ENCODE measurements around the gene NEMP2. TPM values are rescaled to one million over a fixed set of nuclear protein-coding genes. Genes with fewer than 3 reads are reported as not detected.
"Not testable (repeated sequence)": the region's sequence is repeated elsewhere in the genome, so short reads cannot be mapped to it uniquely, and the experiment has no call there.

The NEMP2 gene
- total RNA-seq, 1 experiment from 2014 or later = 16.9 TPM

DNA sequence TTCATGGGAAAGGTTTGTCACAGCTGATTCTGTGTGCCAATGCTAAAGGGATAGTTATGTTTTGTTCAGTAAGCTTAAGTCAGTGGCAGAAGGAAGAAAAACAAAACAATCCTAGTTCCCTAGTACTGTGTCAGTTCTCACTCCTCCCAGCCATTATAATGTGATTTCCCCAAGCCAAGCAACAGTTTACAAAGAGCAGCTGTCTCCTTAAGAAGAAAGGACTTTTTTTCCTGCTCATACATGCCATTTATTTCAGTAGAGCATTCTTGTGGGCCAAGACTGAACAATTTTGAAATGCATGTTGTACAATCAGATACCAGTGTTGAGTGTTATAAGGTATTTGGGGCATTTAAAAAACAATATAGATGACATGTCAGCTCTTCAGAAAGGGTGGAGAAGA is 52.1 kb downstream of the NEMP2 start:
- Histone ChIP-seq H3K9me3 (replicated peaks) (no peaks in the 10 kb centered on the region), H3K27ac (no peak overlapping the region), H3K36me3 (no peaks in the 10 kb centered on the region), H3K4me3 (no peak overlapping the region), H3K4me1 (replicated peaks) (no peaks in the 10 kb centered on the region), H3K27me3 (replicated peaks) (no peaks in the 10 kb centered on the region; the same call in 1 of the 2 replicates)
- DNase-seq (ENCODE audit: low read depth in 1 of 2, low spot score in 2 of 2) = no peak

DNA sequence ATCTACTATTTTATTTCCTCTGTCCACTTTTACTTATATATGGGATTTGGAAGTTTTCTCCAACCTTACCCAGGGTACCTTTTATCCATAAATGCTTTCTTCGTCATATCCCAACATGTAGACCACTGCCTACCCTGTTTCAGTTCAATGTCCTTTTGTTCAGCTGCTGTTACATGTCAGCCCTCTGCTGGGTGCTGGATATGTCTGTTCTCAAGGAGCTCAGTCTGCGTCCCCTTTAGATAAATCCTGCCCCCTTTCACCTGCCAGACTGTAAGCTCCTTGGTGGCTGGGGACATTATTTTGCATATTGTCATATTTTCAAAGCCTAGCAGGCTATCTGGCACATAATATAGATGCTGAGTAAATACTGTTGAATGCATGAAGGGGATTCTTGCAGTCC is 53.2 kb downstream of the NEMP2 start:
- H3K4me3 ChIP-seq = no peak overlapping the region
- no peaks in the 10 kb centered on the region for H3K9me3 ChIP-seq (replicated peaks)
- H3K4me1 ChIP-seq (replicated peaks) = no peaks in the 10 kb centered on the region
- no peak overlapping the region for H3K27ac ChIP-seq
- H3K27me3 ChIP-seq (replicated peaks) = no peaks in the 10 kb centered on the region; the same call in 1 of the 2 replicates
- no peaks in the 10 kb centered on the region for H3K36me3 ChIP-seq
- DNase-seq (ENCODE audit: low read depth in 1 of 2, low spot score in 2 of 2) = no peak

DNA sequence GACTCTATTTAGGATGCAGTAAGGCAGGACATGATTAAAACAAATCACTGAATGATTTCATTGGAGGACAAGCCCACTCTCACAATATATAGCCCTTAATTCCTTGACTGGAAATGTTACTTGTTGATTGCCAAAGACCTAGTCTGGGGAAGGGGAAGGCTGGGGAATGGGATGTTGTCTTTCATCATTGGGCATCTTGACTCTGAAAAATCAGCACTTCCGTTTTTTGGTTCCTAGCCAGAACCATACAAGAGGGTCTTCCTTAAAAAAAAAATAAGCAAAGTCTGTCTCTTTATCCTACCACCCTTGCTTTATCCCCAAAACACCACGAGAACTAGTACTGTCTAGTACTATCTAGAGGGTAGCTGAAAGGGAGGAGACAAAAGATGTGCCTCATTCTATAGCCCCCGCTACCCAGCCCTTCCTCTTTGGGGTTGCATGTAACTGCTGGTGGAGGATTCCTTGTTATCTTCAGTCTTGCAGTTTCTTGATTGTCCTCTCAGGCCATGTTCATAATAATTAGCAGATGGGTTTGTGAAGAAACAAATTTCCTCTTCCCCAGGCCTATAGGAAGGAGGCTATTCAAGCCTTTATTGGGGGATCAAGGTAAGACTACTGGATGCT is 55.8 kb downstream of the NEMP2 start:
- no peak for DNase-seq (ENCODE audit: low read depth in 1 of 2, low spot score in 2 of 2)
- no peak overlapping the region for H3K27ac ChIP-seq
- no peaks in the 10 kb centered on the region for H3K9me3 ChIP-seq (replicated peaks)
- no peaks in the 10 kb centered on the region for H3K4me1 ChIP-seq (replicated peaks)
- no peaks in the 10 kb centered on the region for H3K36me3 ChIP-seq
- no peaks in the 10 kb centered on the region for H3K27me3 ChIP-seq (replicated peaks)
- H3K4me3 ChIP-seq = no peak overlapping the region

DNA sequence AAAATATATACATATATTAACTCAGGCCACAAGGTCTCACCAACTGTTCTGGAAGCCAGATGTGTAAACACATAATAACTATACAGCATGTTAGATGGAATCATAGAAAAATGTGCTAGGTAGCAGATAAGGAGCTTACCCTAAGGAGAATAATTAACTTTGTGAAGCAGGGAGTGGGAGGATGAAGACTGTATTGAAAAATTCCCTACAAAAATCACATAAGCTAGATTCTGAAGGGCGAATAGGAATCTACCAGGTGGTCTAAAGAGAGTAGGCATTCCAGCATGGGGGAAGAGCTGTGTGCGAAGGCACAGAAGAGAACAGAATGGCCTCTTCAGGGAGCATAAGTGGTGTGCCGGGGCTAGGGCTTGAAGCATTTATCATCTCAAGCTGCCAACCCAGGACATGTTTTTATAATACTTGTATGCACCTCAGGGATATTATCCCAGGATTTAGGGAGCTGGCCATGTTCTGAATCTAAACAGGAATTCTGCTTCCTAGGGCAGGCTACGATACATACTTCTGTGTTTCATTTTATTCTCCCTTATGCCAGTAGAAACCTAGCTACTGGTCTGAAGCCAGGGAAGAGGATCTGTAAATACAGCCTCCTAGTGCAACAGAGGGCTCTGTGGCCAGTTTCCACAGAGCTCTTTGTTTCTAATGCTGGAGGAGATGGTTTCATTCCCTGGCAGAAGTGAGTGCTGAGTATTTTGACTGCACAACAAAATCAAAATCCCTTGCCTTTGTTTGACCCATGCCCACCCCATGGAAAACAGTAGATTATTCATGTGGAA is 56.7 kb downstream of the NEMP2 start:
- H3K27ac ChIP-seq = no peak overlapping the region
- H3K9me3 ChIP-seq (replicated peaks) = no peaks in the 10 kb centered on the region
- H3K27me3 ChIP-seq (replicated peaks) = no peaks in the 10 kb centered on the region
- no peak for DNase-seq (ENCODE audit: low read depth in 1 of 2, low spot score in 2 of 2)
- H3K4me3 ChIP-seq = no peak overlapping the region
- H3K4me1 ChIP-seq (replicated peaks) = no peaks in the 10 kb centered on the region
- no peaks in the 10 kb centered on the region for H3K36me3 ChIP-seq

DNA sequence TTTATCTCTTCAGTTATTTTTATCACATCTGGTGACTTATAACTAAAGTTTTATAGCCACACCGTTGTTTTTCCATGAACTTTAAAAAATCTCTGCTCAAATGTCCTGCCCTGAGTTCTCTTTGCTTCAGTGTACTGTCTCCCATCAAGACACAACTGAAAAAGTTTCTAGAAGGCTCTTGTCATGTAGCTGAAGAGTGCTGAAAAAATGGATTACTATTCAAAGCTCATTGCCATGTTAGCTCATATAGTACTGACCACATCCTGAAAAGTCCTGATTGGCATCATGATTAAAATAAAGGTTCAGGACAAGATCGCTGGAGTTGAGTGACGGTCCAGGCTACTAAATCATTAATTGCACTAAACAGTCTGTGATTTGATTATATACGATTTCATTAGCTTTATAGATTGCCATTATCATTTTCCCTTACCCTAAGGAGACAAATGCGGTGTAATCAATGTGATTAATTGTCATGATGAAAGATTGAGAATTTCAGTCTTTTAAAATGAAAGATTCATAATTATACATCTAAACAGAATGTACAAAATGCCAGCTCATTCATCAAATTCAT is 64.2 kb downstream of the NEMP2 start:
- Histone ChIP-seq H3K4me3 (no peak overlapping the region), H3K27ac (peak overlapping the region; percentile 69), H3K9me3 (replicated peaks) (no peaks in the 10 kb centered on the region), H3K27me3 (replicated peaks) (no peaks in the 10 kb centered on the region), H3K36me3 (no peaks in the 10 kb centered on the region; the same call in 1 of the 2 replicates), H3K4me1 (replicated peaks) (peaks cover 47% of the 10 kb centered on the region)
- no peak for DNase-seq (ENCODE audit: low read depth in 1 of 2, low spot score in 2 of 2)

DNA sequence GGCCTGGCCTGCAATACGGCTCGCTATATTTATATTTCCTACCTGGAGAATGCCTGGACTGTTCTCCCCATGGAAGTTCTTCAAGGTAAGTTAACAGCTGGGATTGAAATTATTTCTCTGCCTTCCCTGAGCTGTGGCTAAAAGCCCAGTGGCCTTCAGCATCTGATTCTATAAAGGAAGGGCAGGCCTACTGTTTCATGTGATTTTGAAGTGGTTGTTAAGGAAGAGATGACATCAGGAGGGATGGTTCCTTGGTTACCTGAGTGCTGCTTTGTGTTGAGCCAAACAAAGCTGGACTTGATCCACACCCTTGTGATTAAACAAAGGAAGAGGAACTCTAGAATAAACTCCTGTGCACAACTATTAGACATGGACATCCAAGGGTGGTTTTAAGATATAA is 64.8 kb downstream of the NEMP2 start:
- H3K27me3 ChIP-seq (replicated peaks) = no peaks in the 10 kb centered on the region
- H3K4me3 ChIP-seq = no peak overlapping the region
- peaks cover 52% of the 10 kb centered on the region for H3K4me1 ChIP-seq (replicated peaks)
- H3K27ac ChIP-seq = peak overlapping the region; percentile 69
- H3K36me3 ChIP-seq = no peaks in the 10 kb centered on the region; the same call in 1 of the 2 replicates
- no peaks in the 10 kb centered on the region for H3K9me3 ChIP-seq (replicated peaks)
- DNase-seq (ENCODE audit: low read depth in 1 of 2, low spot score in 2 of 2) = peak in 1 of 2 experiments; percentile 48

DNA sequence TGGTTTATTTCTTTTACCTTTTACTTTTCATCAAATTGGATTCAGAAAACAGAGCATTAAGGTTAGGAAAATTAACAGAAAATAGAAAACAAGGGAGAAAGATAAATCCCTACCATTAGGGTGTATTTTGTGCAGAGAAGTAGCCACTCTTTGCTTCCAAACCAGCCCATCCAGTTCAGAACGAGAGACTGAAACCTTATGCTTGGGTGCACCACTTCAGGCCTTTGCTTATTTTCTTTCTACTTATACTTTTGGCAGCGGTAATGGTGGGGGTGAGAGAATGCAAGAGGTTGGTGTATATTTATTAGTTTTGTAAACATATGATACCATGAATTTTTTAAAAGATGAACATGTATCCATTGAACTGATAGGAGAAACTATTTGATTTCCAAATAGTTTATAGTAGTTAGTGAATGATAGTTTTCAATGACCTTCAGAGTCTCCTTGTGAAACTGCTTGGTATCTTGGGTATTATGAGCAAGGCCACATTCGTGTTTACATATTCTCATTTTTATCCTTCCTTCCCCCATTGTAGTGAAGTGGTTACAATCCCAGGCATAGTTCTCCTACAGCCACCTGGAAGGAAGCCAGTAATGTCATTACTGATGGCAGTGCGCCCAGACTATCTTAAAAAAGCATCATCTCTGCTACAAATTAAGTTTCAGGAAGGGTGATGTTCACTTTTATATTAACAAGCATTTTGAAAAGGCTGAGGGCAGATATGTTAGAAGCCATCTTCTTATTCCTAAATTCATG is 65.5 kb downstream of the NEMP2 start:
- H3K4me3 ChIP-seq = no peak overlapping the region
- H3K27me3 ChIP-seq (replicated peaks) = no peaks in the 10 kb centered on the region
- peak; percentile 80 to 95 for DNase-seq (ENCODE audit: low read depth in 1 of 2, low spot score in 2 of 2)
- H3K27ac ChIP-seq = peak overlapping the region; percentile 69
- H3K36me3 ChIP-seq = no peaks in the 10 kb centered on the region; the same call in 1 of the 2 replicates
- H3K9me3 ChIP-seq (replicated peaks) = no peaks in the 10 kb centered on the region
- peaks cover 60% of the 10 kb centered on the region for H3K4me1 ChIP-seq (replicated peaks)

DNA sequence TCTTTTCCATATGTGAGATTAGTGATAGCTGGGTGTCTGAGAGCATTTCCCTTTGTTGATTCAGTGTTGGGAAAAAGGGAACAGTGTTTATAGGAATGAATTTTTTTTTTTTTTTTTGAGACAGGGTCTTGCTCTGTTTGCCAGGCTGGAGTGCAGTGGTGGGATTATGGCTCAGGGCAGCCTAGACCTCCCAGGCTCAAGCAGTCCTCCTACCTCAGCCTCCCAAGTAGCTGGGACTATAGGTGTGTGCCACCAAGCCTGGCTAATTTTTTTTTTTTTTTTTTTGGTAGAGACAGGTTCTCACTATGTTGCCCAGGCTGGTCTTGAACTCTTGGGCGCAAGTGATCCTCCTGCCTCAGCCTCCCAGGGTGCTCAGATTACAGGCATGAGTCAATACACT is 66.2 kb downstream of the NEMP2 start:
- H3K36me3 ChIP-seq; H3K4me3 ChIP-seq; H3K27me3 ChIP-seq (replicated peaks); DNase-seq (ENCODE audit: low read depth in 1 of 2, low spot score in 2 of 2); H3K9me3 ChIP-seq (replicated peaks): not testable (repeated sequence)
- H3K27ac ChIP-seq = peak overlapping the region; percentile 69
- H3K4me1 ChIP-seq (replicated peaks) = peaks cover 61% of the 10 kb centered on the region

DNA sequence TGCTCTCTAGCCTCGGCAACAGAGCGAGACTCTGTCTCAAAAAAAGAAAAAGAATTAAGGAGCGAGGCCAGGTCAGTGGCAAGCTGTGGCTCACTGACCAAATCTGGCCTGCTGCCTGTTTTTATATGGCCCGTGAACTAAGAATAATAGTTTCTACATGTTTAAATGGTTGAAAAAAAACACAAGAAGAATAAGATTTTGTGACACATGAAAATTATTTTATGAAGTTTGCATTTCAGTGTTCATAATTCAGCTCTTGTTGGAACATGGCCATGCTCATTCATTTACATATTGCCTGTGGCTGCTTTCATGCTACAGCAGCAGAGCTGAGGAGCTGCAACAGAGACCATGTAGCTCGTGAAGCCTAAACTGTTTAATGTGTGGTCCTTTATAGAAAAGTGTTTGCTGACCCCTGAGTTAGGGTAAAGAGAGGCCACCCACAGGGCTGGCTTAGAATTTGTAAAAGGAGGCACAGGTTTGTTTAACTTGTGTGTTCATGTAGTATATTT is 66.9 kb downstream of the NEMP2 start:
- no peaks in the 10 kb centered on the region for H3K9me3 ChIP-seq (replicated peaks)
- peak overlapping the region; percentile 69 for H3K27ac ChIP-seq
- peak; percentile 70 to 85 for DNase-seq (ENCODE audit: low read depth in 1 of 2, low spot score in 2 of 2)
- H3K36me3 ChIP-seq = no peaks in the 10 kb centered on the region; the same call in 1 of the 2 replicates
- H3K27me3 ChIP-seq (replicated peaks) = no peaks in the 10 kb centered on the region
- H3K4me1 ChIP-seq (replicated peaks) = peaks cover 61% of the 10 kb centered on the region
- H3K4me3 ChIP-seq = no peak overlapping the region

DNA sequence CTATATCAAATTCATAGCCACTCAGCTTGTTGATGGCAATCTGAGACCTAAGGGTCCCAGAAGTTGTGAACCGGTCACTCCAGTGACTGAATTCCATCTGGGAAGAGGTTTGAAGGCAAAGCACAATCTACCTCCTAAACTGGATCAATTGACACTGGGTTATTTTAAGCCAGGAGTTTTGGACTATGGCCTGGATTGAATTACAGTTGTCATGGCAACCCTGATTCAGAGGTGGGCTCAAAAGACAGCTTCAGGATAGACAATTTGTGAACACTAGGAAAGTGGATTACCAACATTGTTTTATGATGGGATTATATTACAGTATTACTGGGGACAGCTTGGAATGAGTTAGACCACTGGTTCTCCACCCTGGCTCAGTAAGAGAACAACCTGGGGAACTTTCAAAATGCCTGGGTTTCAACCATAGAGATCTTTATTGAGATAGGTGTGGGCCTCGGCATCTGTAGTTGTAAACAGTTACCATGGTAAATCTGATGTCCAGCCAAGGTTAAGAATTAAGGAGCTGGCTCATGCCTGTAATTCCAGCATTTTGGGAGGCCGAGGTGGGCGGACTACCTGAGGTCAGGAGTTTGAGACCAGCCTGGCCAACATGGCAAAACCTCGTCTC is 67.6 kb downstream of the NEMP2 start:
- H3K9me3 ChIP-seq (replicated peaks) = no peaks in the 10 kb centered on the region
- H3K27me3 ChIP-seq (replicated peaks) = no peaks in the 10 kb centered on the region
- H3K4me3 ChIP-seq = no peak overlapping the region
- DNase-seq (ENCODE audit: low read depth in 1 of 2, low spot score in 2 of 2) = peak in 1 of 2 experiments; percentile 34
- H3K4me1 ChIP-seq (replicated peaks) = peaks cover 61% of the 10 kb centered on the region
- peak overlapping the region; percentile 69 for H3K27ac ChIP-seq
- no peaks in the 10 kb centered on the region; the same call in 1 of the 2 replicates for H3K36me3 ChIP-seq

DNA sequence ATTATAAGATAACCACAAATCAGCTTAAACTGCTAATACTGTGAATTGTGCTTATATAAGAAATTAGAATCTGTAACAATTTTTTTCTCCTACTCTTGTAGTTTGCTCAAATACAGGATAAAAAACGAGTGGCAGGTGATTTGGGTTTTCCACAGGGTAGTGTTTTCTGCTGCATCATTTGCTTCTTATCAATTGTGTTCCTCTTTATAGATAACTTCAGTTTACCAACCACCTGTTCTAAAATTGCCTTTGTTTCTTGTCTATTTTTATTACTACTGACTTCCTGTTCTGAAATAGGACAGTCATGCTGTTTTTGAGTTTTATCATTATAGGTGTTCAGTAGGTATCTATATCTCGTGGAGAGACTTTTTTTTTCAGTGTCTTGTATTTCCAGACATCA is 69.5 kb downstream of the NEMP2 start:
- no peaks in the 10 kb centered on the region; the same call in 1 of the 2 replicates for H3K36me3 ChIP-seq
- H3K27me3 ChIP-seq (replicated peaks) = no peaks in the 10 kb centered on the region
- peaks cover 57% of the 10 kb centered on the region for H3K4me1 ChIP-seq (replicated peaks)
- H3K4me3 ChIP-seq = no peak overlapping the region
- H3K27ac ChIP-seq = no peak overlapping the region
- H3K9me3 ChIP-seq (replicated peaks) = no peaks in the 10 kb centered on the region
- DNase-seq (ENCODE audit: low read depth in 1 of 2, low spot score in 2 of 2) = no peak

DNA sequence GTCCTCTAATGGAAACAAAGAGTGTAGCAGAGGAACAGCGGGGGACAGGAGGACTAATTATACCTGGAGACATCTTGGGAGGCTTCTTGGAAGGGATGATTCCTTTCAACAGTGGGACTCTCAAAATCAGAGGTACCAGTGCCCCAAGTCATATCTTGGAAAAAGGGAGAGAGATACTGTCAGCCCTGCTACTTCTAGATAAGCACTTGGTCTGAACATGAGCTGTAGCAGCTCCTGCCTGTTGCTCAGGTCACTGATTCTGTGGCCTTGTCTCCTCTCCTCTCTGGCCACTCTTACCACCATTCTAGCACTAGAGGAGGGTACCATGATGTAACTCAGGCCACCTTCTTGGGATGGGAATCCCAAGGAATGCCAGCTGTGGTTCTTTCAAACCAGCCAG is 71.9 kb downstream of the NEMP2 start:
- no peaks in the 10 kb centered on the region for H3K27me3 ChIP-seq (replicated peaks)
- H3K4me1 ChIP-seq (replicated peaks) = peaks cover 32% of the 10 kb centered on the region
- no peak for DNase-seq (ENCODE audit: low read depth in 1 of 2, low spot score in 2 of 2)
- H3K27ac ChIP-seq = no peak overlapping the region
- H3K4me3 ChIP-seq = no peak overlapping the region
- H3K36me3 ChIP-seq = no peaks in the 10 kb centered on the region; the same call in 1 of the 2 replicates
- no peaks in the 10 kb centered on the region for H3K9me3 ChIP-seq (replicated peaks)

DNA sequence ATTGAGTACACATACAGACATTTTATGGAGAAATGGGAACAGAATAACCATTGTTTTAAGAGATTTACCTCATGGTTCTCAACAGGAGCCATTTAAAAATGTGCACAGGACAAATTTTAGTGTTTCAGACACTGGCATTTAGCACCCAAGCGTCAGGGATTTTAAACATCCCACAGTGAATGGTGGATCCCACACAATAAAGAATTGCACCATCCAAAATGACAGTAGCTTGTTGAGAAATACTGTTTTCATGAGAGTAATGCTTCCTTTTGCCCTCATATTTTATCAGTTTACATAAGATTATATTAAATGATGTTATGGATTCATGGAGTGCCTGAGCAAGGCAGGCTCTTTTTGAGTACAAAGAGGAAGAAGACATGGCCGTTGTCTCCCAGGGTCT is 72.3 kb downstream of the NEMP2 start:
- no peaks in the 10 kb centered on the region; the same call in 1 of the 2 replicates for H3K36me3 ChIP-seq
- no peak for DNase-seq (ENCODE audit: low read depth in 1 of 2, low spot score in 2 of 2)

More for the DNA sequence above, 72.3 kb downstream of the NEMP2 start:
- no peak overlapping the region for H3K27ac ChIP-seq
- no peaks in the 10 kb centered on the region for H3K9me3 ChIP-seq (replicated peaks)
- H3K27me3 ChIP-seq (replicated peaks) = no peaks in the 10 kb centered on the region
- peaks cover 28% of the 10 kb centered on the region for H3K4me1 ChIP-seq (replicated peaks)
- no peak overlapping the region for H3K4me3 ChIP-seq

All from SJSA1 (cell line).